DND-41 (cell line): ENCODE measurements around the gene AGMO.

ENCODE experiments used
- ATAC-seq: fragments of 200-7000 bp; cut with Tn5 transposase; 3 replicates; pipeline ENCODE4 v1.9.1; 2021; ENCODE audit warnings: low read depth; ENCODE audit not compliant: insufficient read depth
- DNase-seq: peaks from one replicate; pipeline ENCODE4 v3.0.0-alpha.2; 2020
- H2AFZ ChIP-seq: 2 replicates; pipeline ENCODE4 v1.6.0; 2012; ENCODE audit warnings: low read depth, low read length
- H3K27ac ChIP-seq: 2 replicates; pipeline ENCODE4 v1.5.1; 2012; ENCODE audit warnings: low read length, inconsistent platforms
- H3K27me3 ChIP-seq: fragments of 200-600 bp; sonication (generic); 2 replicates; pipeline ENCODE4 v1.6.0; 2012; ENCODE audit warnings: low read length, mild to moderate bottlenecking, inconsistent platforms; ENCODE audit not compliant: insufficient read depth, poor library complexity
- H3K36me3 ChIP-seq: 2 replicates; pipeline ENCODE4 v1.5.1; 2012; ENCODE audit warnings: low read length, inconsistent platforms; ENCODE audit not compliant: insufficient read depth
- H3K4me1 ChIP-seq: 2 replicates; pipeline ENCODE4 v1.5.1; 2012; ENCODE audit warnings: mild to moderate bottlenecking, low read length; ENCODE audit not compliant: insufficient read depth
- H3K4me2 ChIP-seq: 2 replicates; pipeline ENCODE4 v1.6.0; 2012; ENCODE audit warnings: mild to moderate bottlenecking, moderate library complexity, low read length, inconsistent platforms; ENCODE audit not compliant: insufficient read depth
- H3K4me3 ChIP-seq, 2 experiments: fragments of 200-600 bp in 1 of 2; shearing (Covaris generic) in 1 of 2; 2 replicates each; pipeline ENCODE4 v1.5.1; 2012 to 2016; ENCODE audit warnings: inconsistent platforms in 2 of 2, low read length in 2 of 2, mild to moderate bottlenecking in 2 of 2, low read depth in 1 of 2, moderate library complexity in 1 of 2
- H3K79me2 ChIP-seq: 2 replicates; pipeline ENCODE4 v1.6.0; 2012; ENCODE audit warnings: low read length, inconsistent platforms; ENCODE audit not compliant: insufficient read depth
- H3K9ac ChIP-seq: 2 replicates; pipeline ENCODE4 v1.6.0; 2012; ENCODE audit warnings: low read depth, mild to moderate bottlenecking, inconsistent platforms, low read length, moderate library complexity
- H3K9me3 ChIP-seq: 2 replicates; pipeline ENCODE4 v1.5.1; 2012; ENCODE audit warnings: low read length, moderate library complexity, mild to moderate bottlenecking, inconsistent platforms; ENCODE audit not compliant: insufficient read depth, severe bottlenecking
- H4K20me1 ChIP-seq: 2 replicates; pipeline ENCODE4 v1.6.0; 2012; ENCODE audit warnings: low read length; ENCODE audit not compliant: insufficient read depth
- EZH2 ChIP-seq: IDR thresholded peaks from 3 replicates; pipeline ENCODE4 v1.6.1; 2012; ENCODE audit warnings: borderline replicate concordance, low read depth, mild to moderate bottlenecking, moderate library complexity, low read length, inconsistent platforms; ENCODE audit not compliant: severe bottlenecking
- TF ChIP-seq, protein P1 (sequence below): IDR thresholded peaks from 2 replicates; pipeline ENCODE4 v1.5.1; 2012; ENCODE audit warnings: borderline replicate concordance, low read length, moderate library complexity, mild to moderate bottlenecking; ENCODE audit not compliant: poor library complexity, severe bottlenecking; ENCODE audit errors: extremely low read depth

The AGMO gene

DNA sequence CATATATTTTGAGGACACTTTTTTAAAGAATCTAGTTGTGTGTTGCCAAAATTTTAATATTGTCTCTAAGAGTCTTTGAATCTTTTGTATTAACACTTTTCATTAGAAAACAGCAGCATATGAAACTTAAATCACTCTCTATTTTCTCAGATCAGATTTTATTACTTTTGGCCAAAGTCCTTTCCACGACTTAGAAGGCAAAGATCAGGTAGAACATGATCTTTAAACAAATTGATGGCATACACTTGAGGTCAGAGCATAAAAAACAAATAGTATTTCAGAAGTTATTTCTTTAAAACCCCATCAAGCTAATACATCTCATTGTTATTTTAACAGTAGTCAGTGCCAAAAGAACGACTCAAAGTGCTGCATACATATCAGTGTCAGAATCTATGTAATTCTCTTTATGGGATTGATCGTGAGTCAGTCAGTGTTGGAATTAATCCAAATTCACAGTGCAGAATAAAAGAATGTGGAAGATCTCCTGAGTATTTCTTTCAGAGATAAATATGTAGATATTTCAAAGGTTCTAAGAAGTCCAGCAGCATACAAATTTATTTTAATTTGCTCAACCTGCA is 9.6 kb upstream of the AGMO start:
- TF ChIP-seq, protein P1, sequence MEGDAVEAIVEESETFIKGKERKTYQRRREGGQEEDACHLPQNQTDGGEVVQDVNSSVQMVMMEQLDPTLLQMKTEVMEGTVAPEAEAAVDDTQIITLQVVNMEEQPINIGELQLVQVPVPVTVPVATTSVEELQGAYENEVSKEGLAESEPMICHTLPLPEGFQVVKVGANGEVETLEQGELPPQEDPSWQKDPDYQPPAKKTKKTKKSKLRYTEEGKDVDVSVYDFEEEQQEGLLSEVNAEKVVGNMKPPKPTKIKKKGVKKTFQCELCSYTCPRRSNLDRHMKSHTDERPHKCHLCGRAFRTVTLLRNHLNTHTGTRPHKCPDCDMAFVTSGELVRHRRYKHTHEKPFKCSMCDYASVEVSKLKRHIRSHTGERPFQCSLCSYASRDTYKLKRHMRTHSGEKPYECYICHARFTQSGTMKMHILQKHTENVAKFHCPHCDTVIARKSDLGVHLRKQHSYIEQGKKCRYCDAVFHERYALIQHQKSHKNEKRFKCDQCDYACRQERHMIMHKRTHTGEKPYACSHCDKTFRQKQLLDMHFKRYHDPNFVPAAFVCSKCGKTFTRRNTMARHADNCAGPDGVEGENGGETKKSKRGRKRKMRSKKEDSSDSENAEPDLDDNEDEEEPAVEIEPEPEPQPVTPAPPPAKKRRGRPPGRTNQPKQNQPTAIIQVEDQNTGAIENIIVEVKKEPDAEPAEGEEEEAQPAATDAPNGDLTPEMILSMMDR = no peak
- no peak for TF ChIP-seq EZH2
- ATAC-seq = no peak
- Histone ChIP-seq H3K9ac (no peak overlapping the region), H3K36me3 (no peaks in the 10 kb centered on the region), H3K27ac (no peak overlapping the region), H2AFZ (no peak overlapping the region), H3K27me3 (no peaks in the 10 kb centered on the region), H3K4me1 (no peaks in the 10 kb centered on the region), H3K4me3 (no peak overlapping the region), H3K4me2 (no peak overlapping the region), H3K9me3 (no peaks in the 10 kb centered on the region), H3K79me2 (no peaks in the 10 kb centered on the region), H4K20me1 (no peaks in the 10 kb centered on the region)
- no peak for DNase-seq

DNA sequence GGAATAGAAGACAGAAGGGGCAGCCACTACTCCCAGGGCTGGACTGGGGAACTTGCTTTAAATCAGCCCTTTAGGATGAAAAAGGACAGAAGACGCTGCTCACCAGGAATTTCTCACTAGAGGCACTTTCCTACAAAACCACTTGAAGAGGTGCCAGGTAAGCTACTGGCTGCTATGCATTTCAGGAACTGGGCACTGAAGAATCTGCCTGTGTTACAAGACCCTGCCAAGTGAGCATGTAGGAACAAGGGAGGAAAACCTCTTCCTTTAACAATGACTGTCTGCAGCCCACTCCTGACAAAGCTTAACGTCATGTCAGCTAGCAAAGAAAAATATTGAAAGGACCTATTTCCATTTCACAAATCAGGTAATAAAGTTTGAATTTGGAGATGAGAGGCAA is 5.8 kb upstream of the AGMO start:
- DNase-seq (no peak), ATAC-seq (no peak)
- TF ChIP-seq, protein P1 = no peak
- TF ChIP-seq EZH2 = no peak
- Histone ChIP-seq H3K9ac (no peak overlapping the region), H4K20me1 (no peaks in the 10 kb centered on the region), H3K4me3 (no peak overlapping the region), H3K9me3 (no peaks in the 10 kb centered on the region), H3K27me3 (no peaks in the 10 kb centered on the region), H3K4me2 (no peak overlapping the region), H3K36me3 (no peaks in the 10 kb centered on the region), H3K4me1 (no peaks in the 10 kb centered on the region), H3K27ac (no peak overlapping the region), H3K79me2 (no peaks in the 10 kb centered on the region), H2AFZ (no peak overlapping the region)

DNA sequence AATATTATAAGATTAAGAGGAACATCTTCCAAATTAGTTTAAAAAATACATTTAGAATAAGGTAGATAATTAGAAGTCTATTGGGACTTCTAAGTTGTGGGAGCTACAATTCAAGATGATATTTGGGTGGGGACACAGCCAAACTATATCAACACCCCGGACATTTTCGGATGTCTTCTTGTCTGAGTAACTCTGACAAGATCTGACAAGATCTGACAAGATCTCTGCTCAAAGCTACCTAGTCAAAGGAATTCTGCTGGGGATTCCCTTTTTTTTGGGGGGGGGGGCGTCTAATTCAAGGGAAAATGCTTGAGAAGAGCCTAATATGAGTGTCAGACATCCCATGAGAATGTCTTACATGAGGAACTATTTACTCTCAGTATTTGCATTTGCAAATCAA is 5.2 kb upstream of the AGMO start:
- DNase-seq (no peak), ATAC-seq (no peak)
- Histone ChIP-seq H3K36me3 (no peaks in the 10 kb centered on the region), H3K27ac (no peak overlapping the region), H2AFZ (no peak overlapping the region), H3K4me3 (no peak overlapping the region), H3K27me3 (no peaks in the 10 kb centered on the region), H3K79me2 (no peaks in the 10 kb centered on the region), H4K20me1 (no peaks in the 10 kb centered on the region), H3K9me3 (no peaks in the 10 kb centered on the region), H3K4me1 (no peaks in the 10 kb centered on the region), H3K4me2 (no peak overlapping the region), H3K9ac (no peak overlapping the region)
- TF ChIP-seq EZH2 = no peak
- TF ChIP-seq, protein P1 = no peak

DNA sequence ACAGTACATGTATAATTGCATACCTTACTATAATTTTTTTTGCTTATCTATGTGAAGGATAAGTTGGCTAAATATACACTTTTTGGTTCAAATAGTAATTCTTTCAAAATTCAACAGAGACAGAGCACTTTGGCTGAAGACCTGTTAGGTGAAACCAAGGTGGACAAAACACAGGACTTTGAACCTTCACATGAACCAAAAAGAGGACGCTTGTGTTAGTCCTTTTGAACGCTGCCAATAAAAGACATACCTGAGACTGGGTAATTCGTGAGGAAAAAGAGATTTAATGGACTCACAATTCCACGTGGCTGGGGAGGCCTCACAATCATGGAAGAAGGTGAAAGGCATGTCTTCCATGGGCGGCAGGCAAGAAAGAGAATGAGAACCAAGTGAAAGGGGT is 4.7 kb upstream of the AGMO start:
- no peak for ATAC-seq

More for the DNA sequence above, 4.7 kb upstream of the AGMO start:
- Histone ChIP-seq H3K9ac (no peak overlapping the region), H3K36me3 (no peaks in the 10 kb centered on the region), H3K4me3 (no peak overlapping the region), H2AFZ (no peak overlapping the region), H3K79me2 (no peaks in the 10 kb centered on the region), H3K27me3 (no peaks in the 10 kb centered on the region), H3K27ac (no peak overlapping the region), H3K4me2 (no peak overlapping the region), H3K9me3 (no peaks in the 10 kb centered on the region), H4K20me1 (no peaks in the 10 kb centered on the region), H3K4me1 (no peaks in the 10 kb centered on the region)
- DNase-seq = no peak
- TF ChIP-seq, protein P1 = no peak
- TF ChIP-seq EZH2 = no peak
